ENCODE results near the gene STEEP1.

DNA sequence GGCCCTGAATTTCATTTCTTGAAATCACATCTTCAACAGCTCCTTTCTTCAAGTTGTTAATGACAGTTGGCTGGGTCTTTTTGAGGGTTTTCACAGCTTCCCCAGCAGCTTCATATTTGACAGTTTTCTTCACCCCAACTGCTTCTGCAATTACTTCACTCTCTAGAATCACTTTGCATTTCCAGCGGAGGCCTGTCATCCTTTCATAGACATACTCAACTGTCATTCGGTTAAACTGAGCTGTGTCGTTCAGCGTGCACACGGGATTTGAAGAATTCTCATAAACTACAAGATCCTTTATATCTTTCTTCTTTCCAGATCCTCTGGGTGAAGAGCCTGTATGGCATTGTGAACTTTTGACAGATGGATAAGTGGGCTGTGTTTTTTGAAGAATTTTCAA lies 24.6 kb upstream of the STEEP1 start:
- TF ChIP-seq, protein P1, sequence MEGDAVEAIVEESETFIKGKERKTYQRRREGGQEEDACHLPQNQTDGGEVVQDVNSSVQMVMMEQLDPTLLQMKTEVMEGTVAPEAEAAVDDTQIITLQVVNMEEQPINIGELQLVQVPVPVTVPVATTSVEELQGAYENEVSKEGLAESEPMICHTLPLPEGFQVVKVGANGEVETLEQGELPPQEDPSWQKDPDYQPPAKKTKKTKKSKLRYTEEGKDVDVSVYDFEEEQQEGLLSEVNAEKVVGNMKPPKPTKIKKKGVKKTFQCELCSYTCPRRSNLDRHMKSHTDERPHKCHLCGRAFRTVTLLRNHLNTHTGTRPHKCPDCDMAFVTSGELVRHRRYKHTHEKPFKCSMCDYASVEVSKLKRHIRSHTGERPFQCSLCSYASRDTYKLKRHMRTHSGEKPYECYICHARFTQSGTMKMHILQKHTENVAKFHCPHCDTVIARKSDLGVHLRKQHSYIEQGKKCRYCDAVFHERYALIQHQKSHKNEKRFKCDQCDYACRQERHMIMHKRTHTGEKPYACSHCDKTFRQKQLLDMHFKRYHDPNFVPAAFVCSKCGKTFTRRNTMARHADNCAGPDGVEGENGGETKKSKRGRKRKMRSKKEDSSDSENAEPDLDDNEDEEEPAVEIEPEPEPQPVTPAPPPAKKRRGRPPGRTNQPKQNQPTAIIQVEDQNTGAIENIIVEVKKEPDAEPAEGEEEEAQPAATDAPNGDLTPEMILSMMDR (IDR thresholded peaks at IDR 0.05): no peak
- no peak for TF ChIP-seq POLR2A (IDR thresholded peaks at IDR 0.05)
